T-helper 1 cell treated with Interleukin-12 subunit alpha and Interleukin-12 subunit beta and Interleukin-4 antibody, amounts not matched to agents 30 ng/mL and 1 ng/mL, for 36 hours (primary cell): ENCODE results near the gene FAM20B. TPM values are rescaled to one million over a fixed set of nuclear protein-coding genes. Genes with fewer than 3 reads are reported as not detected.
"Not testable (repeated sequence)": the region's sequence is repeated elsewhere in the genome, so short reads cannot be mapped to it uniquely, and the experiment has no call there.

Experiments used
- intact Hi-C: fragments of 100-400 bp; cut with micrococcal nuclease; formaldehyde crosslinking; loops from one replicate; pipeline ENCODE4 v1.15.1; 2024
- total RNA-seq: library from RNA; stranded (reverse); gene quantifications from 2 replicates; pipeline ENCODE4 v1.2.3, GENCODE V29; 2022

FAM20B gene, protein sequence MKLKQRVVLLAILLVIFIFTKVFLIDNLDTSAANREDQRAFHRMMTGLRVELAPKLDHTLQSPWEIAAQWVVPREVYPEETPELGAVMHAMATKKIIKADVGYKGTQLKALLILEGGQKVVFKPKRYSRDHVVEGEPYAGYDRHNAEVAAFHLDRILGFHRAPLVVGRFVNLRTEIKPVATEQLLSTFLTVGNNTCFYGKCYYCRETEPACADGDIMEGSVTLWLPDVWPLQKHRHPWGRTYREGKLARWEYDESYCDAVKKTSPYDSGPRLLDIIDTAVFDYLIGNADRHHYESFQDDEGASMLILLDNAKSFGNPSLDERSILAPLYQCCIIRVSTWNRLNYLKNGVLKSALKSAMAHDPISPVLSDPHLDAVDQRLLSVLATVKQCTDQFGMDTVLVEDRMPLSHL
- total RNA-seq = 22.7 and 28.0 TPM in 2 replicates

DNA sequence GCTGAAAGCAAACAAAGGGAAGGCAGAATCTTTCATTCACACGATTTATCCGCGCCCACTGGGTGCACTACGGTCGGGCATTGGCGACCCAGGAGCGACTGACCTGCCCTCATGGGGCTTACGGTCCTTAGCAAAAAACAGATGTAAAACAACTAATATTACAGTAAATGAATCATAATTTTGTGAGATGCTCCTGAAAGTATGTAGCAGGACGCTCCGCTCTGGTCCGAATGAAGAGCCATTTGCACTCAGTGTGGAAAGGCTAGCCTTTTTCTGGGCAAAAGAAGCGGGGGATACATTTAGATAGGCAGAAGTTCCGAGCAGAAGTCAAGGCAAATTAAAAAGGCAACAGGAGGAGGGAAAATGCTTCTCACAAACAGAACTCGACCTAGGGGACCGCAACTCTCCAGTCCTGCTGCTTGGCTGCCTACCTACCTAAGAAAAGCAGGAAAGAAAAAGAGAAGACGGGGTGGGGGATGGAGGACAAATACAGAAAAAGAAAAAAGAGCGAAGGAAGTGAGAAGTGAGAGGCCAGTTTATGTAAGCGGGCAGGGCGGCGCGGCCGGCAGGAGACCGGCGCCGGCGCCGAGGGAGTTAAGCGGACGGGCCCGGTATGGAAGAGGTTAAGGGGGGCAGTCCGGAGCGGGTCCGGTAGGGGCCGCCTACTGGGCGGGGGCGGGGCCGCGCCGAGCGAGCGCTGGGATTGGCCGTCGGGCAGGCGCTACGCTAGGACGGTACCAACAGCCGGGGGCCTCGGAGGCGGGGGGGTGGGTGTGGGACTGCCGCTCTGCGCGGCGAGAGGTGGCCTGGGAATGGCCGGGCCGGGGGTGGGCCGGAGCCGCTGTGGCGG, at the start of gene FAM20B:
Gene FAM20B (plus strand): TSS at position 770 of the 850 bp plus-strand sequence. CDS start 17,954 bp downstream, outside the sequence.
- intact Hi-C loops = loop anchor here (1.0 to 10.0 kb wide), 9 partner anchors 13 to 1999 kb away; partner anchors contain the start of genes ABL2, CEP350 and STX6

DNA sequence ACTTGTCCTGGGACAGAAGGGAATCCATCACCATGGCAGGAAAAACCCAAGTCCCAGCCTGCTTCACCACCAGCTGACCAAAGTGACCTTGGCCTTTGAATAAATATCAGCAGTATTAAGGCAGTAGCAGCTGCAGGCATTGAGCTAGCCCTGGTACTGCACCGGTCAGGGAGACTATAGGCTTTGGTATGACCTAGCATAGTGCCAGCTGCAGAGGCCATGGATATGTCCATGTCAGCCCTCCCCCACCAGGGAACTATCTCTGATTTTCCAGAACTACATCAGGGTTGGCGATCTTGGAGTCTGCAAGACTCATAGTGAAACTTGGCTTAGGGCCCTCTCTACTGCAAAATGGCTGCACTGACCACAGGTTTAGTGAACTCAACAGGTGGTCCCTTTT, 49.2 kb upstream of the FAM20B start:
- intact Hi-C loops = no loop called here

DNA sequence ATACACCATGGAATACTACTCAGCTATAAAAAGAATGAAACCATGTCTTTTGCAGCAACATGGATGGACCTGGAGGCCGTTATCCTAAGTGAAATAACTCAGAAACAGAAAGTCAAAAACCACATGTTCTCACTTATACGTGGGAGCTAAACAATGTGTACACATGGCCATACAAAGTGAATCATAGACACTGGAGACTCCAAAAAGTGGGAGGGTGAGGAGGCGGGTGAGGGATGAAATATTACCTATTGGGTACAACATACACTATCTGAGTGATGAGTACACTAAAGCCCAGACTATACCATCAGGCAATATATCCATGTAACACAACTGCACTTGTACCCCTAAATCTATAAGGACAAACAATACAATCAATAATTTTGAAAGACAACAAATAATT, 39.5 kb upstream of the FAM20B start:
- intact Hi-C loops = no loop called here

DNA sequence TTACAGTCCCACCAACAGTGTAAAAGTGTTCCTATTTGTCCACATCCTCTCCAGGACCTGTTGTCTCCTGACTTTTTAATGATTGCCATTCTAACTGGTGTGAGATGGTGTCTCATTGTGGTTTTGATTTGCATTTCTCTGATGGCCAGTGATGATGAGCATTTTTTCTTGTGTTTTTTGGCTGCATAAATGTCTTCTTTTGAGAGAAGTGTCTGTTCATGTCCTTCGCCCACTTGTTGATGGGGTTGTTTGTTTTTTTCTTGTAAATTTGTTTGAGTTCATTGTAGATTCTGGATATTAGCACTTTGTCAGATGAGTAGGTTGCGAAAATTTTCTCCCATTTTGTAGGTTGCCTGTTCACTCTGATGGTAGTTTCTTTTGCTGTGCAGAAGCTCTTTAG, 37.5 kb upstream of the FAM20B start:
- intact Hi-C loops = not testable (repeated sequence)

DNA sequence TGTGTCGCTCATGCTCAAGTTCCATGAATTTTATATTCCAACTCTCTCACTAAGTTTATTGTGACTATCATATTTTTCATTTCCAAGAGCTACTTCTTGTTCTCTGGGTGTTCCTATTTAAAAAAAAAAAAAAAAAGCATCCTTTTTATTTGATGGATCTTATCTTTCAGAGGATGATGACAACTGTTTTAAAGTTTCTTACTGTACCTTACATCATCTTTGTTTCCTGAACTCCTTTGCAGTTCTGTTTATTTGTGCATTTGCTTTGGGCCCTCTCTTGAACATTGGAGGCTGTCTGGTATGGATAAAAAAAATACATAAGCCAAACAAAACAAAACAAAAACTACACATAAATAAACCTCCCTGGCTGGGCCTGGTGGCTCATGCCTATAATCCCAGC, 32.1 kb upstream of the FAM20B start:
- intact Hi-C loops = no loop called here

DNA sequence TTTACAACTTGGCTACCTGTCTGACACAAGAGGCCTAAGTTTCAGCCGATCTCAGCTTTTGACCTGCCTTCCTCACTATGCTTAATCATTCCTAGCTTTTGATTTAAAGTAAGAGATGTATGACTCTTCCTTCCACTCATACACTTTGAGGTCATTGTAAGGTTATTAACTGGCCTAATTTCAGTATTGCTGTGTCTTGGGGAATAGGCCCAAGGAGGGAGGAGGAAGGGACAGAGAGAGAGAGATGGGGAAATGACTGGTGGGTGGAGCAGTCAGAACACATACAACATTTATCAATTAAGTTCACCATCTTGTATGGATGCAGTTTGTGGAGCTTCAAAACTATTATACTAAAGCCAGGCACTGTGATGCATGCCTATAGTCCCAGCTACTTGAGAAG, 28.3 kb upstream of the FAM20B start:
- intact Hi-C loops = no loop called here

DNA sequence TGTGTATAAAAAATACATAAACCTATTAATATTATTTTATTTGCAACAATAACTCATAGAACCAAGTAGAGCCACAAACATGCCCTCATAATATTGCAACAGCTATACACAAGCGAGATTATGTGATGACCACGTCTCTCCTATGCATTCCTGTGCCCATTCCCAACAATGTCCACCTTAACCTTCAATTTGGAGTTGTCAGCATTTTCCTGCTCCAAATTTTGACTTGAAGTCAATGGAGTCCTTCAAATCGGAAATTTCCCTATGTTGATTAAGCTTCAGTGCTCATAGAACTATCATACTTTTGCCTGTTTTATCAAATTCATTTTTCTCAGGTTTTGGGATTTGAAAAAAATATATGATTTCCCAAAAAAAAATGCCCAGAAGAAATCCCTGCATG, 27.4 kb upstream of the FAM20B start:
- intact Hi-C loops = no loop called here

DNA sequence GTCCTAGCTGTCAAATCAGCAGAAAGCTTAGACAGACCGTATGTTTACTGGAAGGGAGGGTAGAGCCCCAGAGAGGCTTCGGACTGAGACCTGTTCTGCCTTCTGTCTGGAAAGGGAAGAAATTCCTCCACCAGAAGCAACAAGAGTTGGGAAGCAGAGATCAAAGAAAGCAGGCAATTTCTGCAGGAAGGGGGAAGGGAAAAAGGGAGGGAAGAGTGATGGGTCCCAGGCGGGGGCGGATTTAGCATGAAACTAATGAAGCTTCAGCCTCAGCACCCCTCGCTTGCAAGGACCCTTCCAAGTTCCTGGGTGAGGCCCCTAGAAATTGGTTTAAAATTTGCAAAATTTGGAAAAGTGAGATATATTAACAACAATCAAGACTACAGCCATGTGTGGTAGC, 26.6 kb upstream of the FAM20B start:
- intact Hi-C loops = no loop called here

DNA sequence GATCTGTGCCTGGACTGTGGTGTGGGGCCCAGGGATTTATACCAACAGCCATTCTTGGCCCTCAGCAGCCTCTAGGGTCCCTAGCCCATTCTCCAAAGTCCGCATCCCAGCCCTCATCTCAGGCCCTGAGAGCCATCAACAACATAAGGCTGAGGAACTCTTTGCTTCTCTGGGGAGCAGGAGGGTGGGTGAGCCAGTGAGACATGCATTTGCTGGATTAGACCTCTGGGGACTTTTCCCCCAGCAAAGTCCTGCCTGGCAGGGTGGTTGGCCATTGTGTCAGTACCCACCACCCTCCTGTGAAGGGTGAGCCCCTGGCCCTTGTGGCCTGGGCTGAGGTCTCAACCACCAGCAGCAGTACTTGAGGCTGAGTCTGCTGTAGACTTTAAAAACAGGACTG, 24.2 kb upstream of the FAM20B start:
- intact Hi-C loops = loop anchor here (10.0 kb wide), 2 partner anchors 193 to 697 kb away; no protein-coding TSS in a partner anchor

DNA sequence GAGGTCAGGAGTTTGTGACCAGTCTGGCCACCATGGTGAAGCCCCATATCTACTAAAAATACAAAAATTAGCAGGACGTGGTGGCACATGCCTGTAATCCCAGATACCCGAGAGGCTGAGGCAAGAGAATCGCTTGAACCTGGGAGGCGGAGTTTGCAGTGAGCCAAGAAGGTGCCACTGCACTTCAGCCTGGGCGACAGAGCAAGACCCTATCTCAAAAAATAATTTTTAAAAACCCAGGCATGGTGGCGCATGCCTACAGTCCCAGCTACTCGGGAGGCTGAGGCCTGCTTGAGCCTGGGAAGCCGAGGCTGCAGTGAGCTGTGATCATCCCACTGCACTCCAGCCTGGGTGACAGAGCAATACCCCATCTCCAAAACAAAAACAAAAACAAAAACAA, 23.6 kb upstream of the FAM20B start:
- intact Hi-C loops = loop anchor here (1.0 to 10.0 kb wide), 4 partner anchors 193 to 697 kb away; no protein-coding TSS in a partner anchor

DNA sequence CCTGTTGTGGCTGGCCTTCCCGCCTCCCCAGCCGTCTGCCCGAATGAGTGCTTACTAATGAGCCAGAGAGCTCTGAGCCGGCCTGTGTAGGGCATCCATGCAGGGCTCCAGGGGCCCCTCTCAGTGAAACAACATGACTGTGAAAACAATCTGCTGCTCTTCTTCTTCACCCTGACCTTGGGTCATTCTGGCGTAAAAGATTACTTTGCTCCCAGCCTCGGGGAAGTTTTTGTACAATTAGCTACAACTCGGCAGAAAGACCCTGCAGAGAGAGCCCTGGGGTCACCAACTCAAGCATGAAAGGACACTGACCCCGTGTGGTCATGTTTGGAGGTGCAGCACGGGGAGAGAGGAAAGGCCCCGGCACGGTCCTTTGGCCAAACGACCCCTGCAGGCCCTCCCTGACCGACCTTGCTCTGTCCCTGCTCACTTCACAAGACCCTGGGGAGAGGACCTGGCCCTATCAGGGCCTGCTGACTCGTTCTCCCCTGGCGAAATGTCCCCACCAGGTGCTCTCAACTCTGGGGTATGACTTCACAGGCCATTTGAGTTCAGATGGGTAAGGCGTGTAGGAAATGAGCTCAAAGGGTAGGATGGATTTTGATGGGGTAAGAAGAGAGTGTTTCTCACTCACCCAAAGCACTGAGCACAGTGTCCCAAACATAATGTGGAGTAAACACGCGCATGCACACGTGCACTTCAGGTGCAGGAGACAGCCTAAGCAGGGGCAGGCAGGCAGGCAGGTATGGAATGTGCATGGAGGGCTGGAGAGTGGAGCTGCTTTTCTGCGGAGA, 22.9 kb upstream of the FAM20B start:
- intact Hi-C loops = loop anchor here (1.0 to 10.0 kb wide), 6 partner anchors 192 to 698 kb away; no protein-coding TSS in a partner anchor

DNA sequence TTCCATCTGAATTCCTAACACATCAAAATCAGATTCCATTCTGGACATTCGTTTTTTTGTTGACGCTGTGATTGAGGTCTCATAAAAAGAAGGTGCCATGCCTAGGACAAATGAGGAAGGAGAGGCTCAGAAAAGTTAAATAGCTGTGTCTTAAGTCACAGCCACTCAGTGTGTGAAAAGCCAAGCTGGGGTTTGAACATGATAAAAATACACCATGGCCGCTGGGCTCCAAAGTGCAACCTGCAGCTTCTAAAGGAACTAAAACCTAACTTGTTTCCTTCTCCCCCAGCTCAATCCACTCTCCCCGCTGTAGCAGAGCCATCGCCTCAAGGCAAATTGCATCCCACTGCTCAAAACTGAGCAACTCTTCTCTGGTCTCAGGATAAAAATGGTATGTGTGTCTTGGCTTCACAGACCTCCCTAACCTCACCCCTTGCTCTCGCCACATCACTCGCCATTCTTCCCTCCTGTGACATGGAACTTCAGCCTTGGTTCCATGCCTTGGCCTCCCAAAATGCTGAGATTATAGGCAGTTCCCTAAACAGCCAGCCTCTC, 22.1 kb upstream of the FAM20B start:
- intact Hi-C loops = loop anchor here (1.0 to 10.0 kb wide), 4 partner anchors 191 to 699 kb away; no protein-coding TSS in a partner anchor

DNA sequence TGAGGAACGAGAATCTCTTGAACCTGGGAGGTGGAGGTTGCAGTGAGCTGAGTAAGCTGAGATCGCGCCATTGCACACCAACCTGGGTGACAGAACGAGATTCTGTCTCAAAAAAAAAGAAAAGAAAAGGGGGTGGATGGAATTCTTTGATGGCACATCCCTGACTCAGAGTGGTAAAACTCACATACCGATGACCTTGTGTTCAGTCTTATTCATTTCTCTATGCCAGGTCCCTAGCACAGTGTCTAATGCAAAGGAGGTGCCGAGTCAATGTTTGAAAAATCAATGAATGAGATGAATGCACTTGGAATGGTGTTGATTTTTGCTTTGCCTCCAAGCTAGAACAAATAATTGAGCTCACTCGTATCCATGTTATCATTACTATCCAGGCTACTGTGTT, 18.5 kb upstream of the FAM20B start:
- intact Hi-C loops = loop anchor here (10.0 kb wide), 2 partner anchors 188 to 702 kb away; no protein-coding TSS in a partner anchor

DNA sequence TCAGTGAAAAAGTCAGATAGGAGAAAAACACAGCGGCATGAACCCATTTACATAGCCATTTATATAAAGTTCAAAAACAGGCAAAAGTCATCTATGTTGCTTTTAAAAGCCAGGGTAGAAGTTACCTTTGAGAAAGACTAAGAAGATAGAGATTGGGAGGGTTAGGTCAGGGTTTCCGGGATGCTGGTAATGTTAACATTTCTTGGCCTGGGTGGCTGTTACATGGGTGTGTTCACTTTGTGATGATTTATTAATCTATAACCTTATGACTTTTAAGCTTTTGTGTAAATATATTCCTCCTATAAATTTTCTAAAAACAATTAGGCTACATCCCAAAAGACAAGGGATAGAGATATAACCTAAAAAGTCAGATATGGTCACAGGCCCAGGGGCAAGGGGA, 15.0 kb upstream of the FAM20B start:
- intact Hi-C loops = no loop called here

DNA sequence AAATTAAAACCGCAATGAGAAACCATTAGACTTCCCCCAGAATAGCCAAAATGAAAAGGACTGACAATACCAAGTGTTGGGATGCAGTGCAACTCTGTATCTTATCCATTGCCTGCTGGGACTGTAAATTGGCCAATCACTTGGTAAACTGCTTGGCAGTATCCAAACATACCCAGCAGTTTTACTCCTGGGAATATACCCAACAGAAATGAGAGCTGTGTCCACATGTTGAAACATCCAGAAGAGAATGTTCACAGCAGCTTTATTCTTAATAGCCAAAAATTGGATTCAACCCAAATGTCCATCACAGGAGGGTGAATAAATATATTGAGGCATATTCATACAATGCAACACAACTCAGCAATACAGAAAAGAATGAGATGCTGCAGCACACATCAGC, 13.7 kb upstream of the FAM20B start:
- intact Hi-C loops = no loop called here

DNA sequence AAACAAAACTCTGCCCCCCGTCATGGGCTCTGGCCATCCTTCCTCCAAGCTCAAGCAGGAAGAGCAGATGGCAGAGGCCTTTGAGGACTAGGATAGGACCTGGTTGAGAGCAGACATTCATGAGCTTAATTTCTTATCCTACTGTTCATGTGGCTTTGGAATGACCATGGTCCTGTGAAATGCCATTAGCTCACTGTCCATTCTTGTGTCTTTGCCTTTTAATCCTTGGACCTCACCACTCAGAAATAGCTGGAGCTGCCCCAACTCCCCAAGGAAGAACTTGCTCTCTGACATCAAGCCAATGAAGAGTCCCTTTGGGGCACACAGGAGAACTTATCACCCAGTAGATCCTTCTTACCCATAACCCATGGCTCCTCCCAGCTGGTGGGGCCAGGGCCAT, 11.6 kb upstream of the FAM20B start:
- intact Hi-C loops = no loop called here

DNA sequence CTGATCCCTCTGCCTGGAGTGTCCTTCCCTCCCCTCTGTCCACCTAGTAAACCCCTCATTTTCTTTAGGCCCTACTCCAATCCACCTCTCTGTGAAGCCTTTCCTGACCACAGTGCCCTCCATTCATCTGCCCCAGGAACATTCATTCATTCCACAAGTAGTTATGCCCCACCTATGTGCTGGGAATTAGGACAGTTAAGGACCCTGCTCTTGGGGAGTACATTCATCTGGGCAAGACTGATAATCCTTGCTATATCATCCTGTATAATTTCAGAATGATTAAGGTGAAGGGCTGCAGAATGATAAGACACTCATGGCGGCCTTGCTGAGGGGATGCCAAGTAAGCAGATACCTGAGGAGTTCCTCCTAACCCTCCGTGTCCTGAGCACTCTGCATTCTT, 10.3 kb upstream of the FAM20B start:
- intact Hi-C loops = no loop called here

DNA sequence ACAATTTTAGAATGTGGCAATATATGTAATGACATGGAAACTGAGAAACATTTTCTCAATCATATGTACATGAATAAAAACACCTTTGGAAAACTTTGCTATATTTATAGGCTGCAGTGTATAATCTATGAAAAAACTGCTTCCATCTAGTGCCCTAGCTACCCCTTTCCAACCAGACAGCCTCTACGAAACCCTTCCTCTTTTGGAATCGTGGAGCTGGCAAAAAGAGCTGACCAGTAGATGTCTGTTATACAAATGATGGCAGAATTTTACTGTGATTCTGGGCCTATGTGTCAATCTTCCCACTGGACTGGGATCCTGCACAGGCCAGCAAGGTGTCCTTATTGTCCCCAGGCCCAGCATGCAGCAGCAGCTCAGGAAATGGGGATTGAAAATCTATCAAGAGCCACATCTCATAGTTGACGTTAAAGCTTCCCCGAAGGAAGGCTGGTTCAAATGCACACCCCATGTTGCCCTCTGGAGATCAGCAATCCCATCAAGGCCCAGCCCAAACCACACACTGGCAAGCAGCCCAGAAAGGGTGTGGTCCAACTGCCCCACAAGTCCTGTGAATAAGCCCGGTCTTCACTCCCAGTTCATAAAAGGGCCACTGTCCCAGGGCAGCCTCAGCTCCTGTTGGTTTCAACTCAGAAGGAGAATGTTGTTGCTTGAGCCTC, 8.8 kb upstream of the FAM20B start:
- intact Hi-C loops = no loop called here

DNA sequence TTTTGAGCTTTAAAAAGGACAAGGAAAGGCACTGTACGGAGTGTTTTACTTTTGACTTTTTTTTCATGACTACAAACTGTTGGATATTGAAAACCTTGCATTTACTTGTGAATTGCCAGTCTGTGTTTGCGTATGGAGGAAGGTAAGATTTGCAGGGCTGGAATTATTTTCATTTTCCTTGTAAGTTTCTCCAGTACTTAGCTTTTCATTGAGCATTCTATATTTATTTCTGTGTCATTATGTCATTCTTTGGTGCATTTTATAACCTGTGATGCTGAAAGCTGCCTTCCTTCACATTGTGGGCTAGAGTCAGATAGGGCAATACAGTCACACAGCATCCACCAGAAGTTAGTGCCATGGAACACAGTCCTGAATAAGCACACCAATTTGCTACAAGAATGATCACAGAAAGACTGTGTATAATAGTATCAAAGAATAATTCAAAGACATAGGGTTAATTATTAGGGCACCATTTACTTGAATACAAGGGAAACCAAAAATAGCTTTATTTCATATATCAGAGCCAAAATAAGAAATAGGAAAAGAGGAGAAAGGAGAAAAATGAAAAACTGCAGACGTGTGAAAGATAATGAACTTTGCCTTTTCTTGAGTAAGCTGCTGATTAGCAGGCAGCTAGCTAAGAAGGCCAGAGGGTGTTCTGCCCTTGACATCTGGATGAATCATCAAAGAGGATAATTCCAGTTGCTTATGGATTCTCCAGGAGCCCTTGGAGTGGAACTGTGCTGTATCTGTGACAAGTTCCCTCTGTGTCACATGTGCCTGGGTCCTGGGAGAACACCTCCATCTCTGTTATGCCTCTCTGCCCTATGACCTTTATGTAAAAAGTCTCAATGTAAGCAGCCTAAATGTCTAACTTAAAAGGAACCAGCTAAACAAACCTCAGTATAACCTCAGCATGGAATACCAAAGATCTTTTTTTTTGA, 8.0 kb upstream of the FAM20B start:
- intact Hi-C loops = no loop called here
